Osteoblast (primary cell): ENCODE measurements around the gene VARS1. TPM values are rescaled to one million over a fixed set of nuclear protein-coding genes. Genes with fewer than 3 reads are reported as not detected.

Source experiments
- DNase-seq: peaks from one replicate; pipeline ENCODE4 v3.0.0; 2011; ENCODE audit warnings: low spot score, mixed read lengths; ENCODE audit not compliant: insufficient read length; ENCODE audit errors: missing footprints
- H2AFZ ChIP-seq: 2 replicates; pipeline ENCODE4 v1.6.0; 2011; ENCODE audit warnings: mild to moderate bottlenecking, low read length
- H3K27ac ChIP-seq: 2 replicates; pipeline ENCODE4 v1.5.1; 2011; ENCODE audit warnings: mild to moderate bottlenecking, low read depth, low read length, moderate library complexity
- H3K27me3 ChIP-seq: 2 replicates; pipeline ENCODE4 v1.6.0; 2012; ENCODE audit warnings: mild to moderate bottlenecking, control low read depth, inconsistent platforms, low read length, moderate library complexity; ENCODE audit not compliant: insufficient read depth
- H3K36me3 ChIP-seq: 2 replicates; pipeline ENCODE4 v1.5.1; 2011; ENCODE audit warnings: mild to moderate bottlenecking, low read length, control low read depth, moderate library complexity; ENCODE audit not compliant: insufficient read depth
- H3K4me1 ChIP-seq: 2 replicates; pipeline ENCODE4 v1.5.1; 2011; ENCODE audit warnings: mild to moderate bottlenecking, low read length, control low read depth, moderate library complexity; ENCODE audit not compliant: insufficient read depth
- H3K4me2 ChIP-seq: 2 replicates; pipeline ENCODE4 v1.6.0; 2011; ENCODE audit warnings: mild to moderate bottlenecking, low read length; ENCODE audit not compliant: insufficient read depth
- H3K4me3 ChIP-seq: fragments of 200-600 bp; sonication (generic); 3 replicates; pipeline ENCODE4 v1.5.1; 2012; ENCODE audit warnings: mild to moderate bottlenecking, low read length, inconsistent platforms; ENCODE audit not compliant: insufficient read depth
- H3K79me2 ChIP-seq: 2 replicates; pipeline ENCODE4 v1.6.0; 2012; ENCODE audit warnings: mild to moderate bottlenecking, low read length, control low read depth, inconsistent platforms; ENCODE audit not compliant: insufficient read depth
- H3K9me3 ChIP-seq: 2 replicates; pipeline ENCODE4 v1.5.1; 2011; ENCODE audit warnings: low read depth, low read length, control low read depth
- H4K20me1 ChIP-seq: 2 replicates; pipeline ENCODE4 v1.6.0; 2012; ENCODE audit warnings: mild to moderate bottlenecking, low read length, control low read depth; ENCODE audit not compliant: insufficient read depth
- total RNA-seq: library from RNA; depleted of rRNA; stranded (reverse); fragments of >200 nt; gene quantifications from 2 replicates; pipeline ENCODE4 v1.2.3, GENCODE V29; 2012
- TF ChIP-seq, protein P1 (sequence below): IDR thresholded peaks from 2 replicates; pipeline ENCODE4 v1.5.1; 2011; ENCODE audit warnings: mild to moderate bottlenecking, low read depth, low read length, moderate library complexity; ENCODE audit errors: extremely low read depth

VARS1 gene
- total RNA-seq, 1 donor: 42.0 TPM

DNA sequence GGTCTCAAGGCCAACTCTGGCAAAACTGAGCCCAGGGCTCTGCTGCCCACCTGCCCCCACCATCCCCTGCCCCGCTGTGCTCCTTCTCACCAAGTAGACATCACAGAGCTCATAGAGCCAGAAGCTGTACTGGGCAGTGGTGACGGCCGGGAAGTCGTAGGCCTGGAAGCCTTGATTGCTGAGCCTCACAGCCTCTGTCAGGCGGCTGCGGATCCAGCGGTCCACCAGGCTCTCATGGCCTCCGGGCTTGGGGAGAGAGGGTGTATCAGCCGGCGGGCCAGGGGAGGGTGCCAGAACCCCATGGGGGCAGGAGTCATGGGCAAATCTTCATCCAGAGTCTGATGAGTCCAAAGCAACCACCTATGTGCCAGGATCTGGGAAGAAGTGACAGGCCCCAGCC, 15.6 kb downstream of the VARS1 start:
- H3K27ac ChIP-seq: no peak overlapping the region
- TF ChIP-seq, protein P1, sequence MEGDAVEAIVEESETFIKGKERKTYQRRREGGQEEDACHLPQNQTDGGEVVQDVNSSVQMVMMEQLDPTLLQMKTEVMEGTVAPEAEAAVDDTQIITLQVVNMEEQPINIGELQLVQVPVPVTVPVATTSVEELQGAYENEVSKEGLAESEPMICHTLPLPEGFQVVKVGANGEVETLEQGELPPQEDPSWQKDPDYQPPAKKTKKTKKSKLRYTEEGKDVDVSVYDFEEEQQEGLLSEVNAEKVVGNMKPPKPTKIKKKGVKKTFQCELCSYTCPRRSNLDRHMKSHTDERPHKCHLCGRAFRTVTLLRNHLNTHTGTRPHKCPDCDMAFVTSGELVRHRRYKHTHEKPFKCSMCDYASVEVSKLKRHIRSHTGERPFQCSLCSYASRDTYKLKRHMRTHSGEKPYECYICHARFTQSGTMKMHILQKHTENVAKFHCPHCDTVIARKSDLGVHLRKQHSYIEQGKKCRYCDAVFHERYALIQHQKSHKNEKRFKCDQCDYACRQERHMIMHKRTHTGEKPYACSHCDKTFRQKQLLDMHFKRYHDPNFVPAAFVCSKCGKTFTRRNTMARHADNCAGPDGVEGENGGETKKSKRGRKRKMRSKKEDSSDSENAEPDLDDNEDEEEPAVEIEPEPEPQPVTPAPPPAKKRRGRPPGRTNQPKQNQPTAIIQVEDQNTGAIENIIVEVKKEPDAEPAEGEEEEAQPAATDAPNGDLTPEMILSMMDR: no peak
- DNase-seq: peak; percentile 57
- peaks cover 12% of the 10 kb centered on the region for H3K4me1 ChIP-seq
- H4K20me1 ChIP-seq: peaks cover 3% of the 10 kb centered on the region
- no peak overlapping the region for H2AFZ ChIP-seq
- no peaks in the 10 kb centered on the region for H3K9me3 ChIP-seq
- H3K27me3 ChIP-seq: no peaks in the 10 kb centered on the region
- no peak overlapping the region for H3K4me2 ChIP-seq
- peaks cover 51% of the 10 kb centered on the region for H3K36me3 ChIP-seq
- no peaks in the 10 kb centered on the region for H3K79me2 ChIP-seq
- no peak overlapping the region for H3K4me3 ChIP-seq

DNA sequence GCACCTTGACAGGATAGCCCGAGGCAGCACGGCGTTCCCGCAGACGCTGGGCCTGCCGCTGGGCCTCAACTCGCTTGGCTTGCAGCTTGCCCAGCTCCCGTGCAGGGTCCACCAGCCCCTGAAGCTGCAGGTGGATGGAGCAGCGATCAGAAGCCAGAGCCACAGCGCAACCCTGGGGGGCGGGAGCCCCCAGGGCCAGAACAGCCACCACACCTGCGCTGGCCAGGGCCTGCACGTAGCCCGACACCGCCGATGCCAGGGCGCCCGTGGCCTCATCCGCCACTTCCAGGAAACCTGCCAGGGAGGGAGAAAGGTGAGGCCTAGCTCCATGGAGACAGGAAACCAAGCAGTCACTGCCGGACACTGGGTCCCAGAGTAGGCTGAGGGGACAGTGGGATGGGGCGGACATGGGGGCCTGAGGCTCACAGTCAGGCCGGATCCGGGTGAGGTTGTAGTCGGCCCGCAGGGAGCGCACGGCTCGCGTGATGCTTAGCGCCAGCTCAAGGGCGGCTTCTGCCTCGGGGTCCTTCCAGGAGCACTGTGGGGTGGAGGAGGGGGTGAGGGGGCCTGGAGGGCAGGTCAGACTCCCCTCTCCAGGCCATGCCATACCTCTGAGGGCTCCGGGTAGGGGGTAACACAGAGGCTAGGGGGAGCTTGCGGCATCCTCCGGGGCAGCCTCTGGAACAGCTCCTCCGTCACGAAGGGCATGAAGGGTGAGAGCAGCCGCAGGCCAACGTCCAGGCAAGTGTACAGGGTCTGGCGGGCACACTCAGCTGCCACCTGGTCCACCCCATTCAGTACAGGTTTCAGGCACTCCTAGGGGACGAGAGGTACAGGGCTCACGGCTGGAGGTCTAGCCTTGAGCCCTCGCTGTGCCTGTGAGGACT, 16.3 kb downstream of the VARS1 start:
- no peak overlapping the region for H2AFZ ChIP-seq
- H3K4me2 ChIP-seq: no peak overlapping the region
- peak; percentile 62 for DNase-seq
- peaks cover 3% of the 10 kb centered on the region for H4K20me1 ChIP-seq
- H3K79me2 ChIP-seq: no peaks in the 10 kb centered on the region
- TF ChIP-seq, protein P1: no peak
- H3K4me3 ChIP-seq: no peak overlapping the region
- no peaks in the 10 kb centered on the region for H3K9me3 ChIP-seq
- H3K4me1 ChIP-seq: peaks cover 12% of the 10 kb centered on the region
- H3K27ac ChIP-seq: no peak overlapping the region
- no peaks in the 10 kb centered on the region for H3K27me3 ChIP-seq
- peaks cover 45% of the 10 kb centered on the region for H3K36me3 ChIP-seq

DNA sequence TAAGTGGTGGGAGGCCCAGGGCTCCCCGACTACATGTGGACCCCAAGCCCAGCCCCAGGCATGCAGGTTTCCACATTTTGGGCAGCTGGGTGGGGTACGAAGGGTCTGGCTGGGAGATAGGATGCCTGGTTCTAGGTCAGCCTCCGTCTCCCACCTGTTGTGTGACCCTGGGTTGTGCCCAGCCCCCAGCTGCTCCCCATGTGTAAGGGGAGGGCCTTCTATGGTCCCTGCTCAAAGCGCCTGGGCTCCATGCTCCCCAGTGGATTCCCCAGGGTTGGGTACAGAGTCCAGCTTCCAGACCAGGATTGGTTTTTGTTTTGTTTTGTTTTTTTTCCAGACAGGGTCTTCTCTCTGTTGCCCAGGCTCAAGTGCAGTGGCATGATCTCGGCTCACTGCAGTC, 17.4 kb downstream of the VARS1 start:
- H3K36me3 ChIP-seq: peaks cover 39% of the 10 kb centered on the region
- peaks cover 3% of the 10 kb centered on the region for H4K20me1 ChIP-seq
- TF ChIP-seq, protein P1: no peak
- H3K27me3 ChIP-seq: no peaks in the 10 kb centered on the region
- H3K4me1 ChIP-seq: peaks cover 12% of the 10 kb centered on the region
- H3K79me2 ChIP-seq: no peaks in the 10 kb centered on the region
- H2AFZ ChIP-seq: no peak overlapping the region
- H3K4me2 ChIP-seq: no peak overlapping the region
- peak; percentile 47 for DNase-seq
- no peak overlapping the region for H3K27ac ChIP-seq
- no peak overlapping the region for H3K4me3 ChIP-seq
- H3K9me3 ChIP-seq: no peaks in the 10 kb centered on the region

DNA sequence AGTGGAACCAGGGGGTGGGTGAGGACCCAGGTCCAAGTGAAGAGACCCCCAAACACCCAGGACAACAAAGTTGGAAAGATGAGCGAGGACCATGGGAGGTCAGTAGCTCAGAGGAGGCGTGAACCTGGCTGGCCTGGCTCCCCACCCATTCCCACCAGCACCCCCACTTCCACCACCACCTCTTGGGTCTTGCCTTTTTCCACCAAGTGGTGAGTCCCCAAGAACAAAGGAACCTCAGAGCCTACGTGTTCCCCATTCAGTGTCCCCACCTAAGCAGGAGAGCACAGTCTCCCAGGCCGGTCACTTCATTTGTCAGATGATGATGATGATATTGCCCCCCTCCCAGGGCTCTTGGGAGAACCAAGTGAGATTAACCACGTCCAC, 17.9 kb downstream of the VARS1 start:
- Histone ChIP-seq H2AFZ (no peak overlapping the region), H3K4me1 (peaks cover 12% of the 10 kb centered on the region), H3K4me3 (no peak overlapping the region), H3K27ac (peak overlapping the region; percentile 37), H3K79me2 (no peaks in the 10 kb centered on the region), H3K4me2 (peak overlapping the region; percentile 66), H3K9me3 (no peaks in the 10 kb centered on the region), H3K27me3 (no peaks in the 10 kb centered on the region), H4K20me1 (peaks cover 3% of the 10 kb centered on the region), H3K36me3 (peaks cover 34% of the 10 kb centered on the region)
- DNase-seq: peak; percentile 60
- TF ChIP-seq, protein P1: no peak
